GM21526 (cell line): Measurements from ENCODE around the gene ABHD15.
"Not testable (repeated sequence)": the region's sequence is repeated elsewhere in the genome, so short reads cannot be mapped to it uniquely, and the experiment has no call there.

Source experiments
- ATAC-seq: cut with Tn5 transposase; IDR thresholded peaks from one replicate; pipeline ENCODE4 v1.9.1; 2021; ENCODE audit warnings: moderate library complexity; ENCODE audit not compliant: unreplicated experiment, low FRiP score

The ABHD15 gene

GRCh38 chr17:29571883-29572681 lies 5.2 kb upstream of the ABHD15 start:
- ATAC-seq: no peak

DNA sequence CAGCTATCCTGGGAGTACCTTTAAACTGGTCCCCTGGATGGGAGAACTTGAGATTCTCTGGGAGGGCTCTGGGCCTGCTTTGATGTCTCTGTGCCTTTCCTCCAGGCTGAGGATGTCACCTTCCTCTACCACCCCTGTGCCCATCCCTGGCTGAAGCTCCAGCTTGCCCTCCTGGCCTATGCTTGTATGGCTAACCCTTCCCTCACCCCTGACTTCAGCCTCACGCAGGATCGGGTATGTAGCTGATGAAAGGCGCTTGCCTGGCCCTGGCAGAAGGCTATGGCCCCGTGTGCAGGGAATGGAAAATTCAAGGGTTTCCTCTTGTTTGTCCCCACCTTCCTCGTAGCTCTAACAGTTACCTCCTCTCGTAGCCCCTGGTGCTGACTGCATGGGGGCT lies 4.6 kb upstream of the ABHD15 start:
- ATAC-seq: no peak

DNA sequence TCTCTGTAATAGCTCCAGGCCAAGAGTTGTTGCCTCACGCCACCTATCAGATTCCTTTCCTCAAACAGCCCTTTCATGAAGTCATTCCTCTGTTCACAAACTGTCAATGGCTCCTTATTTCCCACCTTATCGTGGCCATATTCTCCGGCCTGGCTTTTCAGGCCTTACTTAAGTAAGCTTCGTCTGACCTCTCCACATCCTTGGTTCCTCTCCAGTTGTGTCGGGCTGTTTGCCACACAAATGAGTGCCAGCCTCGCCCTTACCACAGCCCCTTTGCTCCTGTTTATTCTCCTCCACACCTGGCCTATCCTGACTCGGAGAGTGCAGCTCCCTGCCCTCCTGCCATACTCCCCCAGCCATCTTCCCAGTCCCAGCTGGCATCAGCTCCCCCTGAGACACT lies 3.7 kb upstream of the ABHD15 start:
- no peak for ATAC-seq

- ATAC-seq: no peak
These were observed 2.6 kb upstream of the ABHD15 start for GRCh38 chr17:29569245-29569950.

- ATAC-seq: peak; percentile 33
These were observed 1.8 kb upstream of the ABHD15 start, which contains the start of gene TP53I13 for GRCh38 chr17:29568331-29569244. Gene TP53I13, plus strand, starts transcription at chr17:29568701. Its CDS starts 58 bp downstream, at chr17:29568759.

GRCh38 chr17:29567554-29568330 lies 905 bp upstream of the ABHD15 start:
- peak; percentile 37 for ATAC-seq

- no peak for ATAC-seq
These were observed 392 bp upstream of the ABHD15 start for GRCh38 chr17:29567304-29567553.

DNA sequence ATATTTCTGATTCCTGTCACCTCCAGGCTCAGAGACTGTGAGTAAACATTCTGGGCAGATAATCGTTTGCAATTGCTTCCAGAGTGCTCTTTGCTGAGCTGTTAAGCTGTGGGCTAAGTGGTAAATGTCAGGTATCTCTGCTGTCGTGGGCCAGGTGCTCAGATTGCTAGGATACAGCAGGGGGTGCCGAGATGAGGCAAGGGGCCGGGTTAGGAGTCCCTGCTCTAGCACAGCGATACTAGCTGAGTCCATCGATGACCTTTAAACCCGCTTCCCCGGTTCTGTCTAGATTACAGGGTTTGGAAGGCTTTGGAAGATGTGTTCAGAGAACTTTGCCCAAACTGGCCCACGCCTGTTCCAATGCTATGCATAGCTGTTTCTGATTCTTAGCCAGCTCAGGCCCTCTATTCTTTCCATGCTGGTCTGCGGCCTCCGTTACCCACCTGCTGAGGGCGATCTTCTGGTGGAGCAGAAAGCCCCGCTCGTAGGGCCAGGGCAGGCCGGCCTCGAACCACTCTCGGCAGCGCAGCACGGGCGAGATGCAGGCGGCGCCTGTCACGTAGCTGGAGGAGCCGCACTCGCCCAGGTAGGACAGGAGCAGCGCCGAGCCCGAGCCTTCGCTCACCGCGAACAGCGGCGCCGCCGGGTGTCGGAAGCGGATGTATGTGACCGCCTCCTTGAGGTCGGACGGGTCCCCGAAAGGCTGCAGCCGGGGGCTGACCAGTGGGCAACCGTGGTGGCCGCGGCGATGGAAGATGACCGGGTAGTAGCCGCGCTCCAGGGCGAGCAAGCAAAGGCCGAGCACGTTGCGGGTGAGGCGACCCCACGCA lies 979 bp downstream of the ABHD15 start:
- no peak for ATAC-seq

GRCh38 chr17:29563816-29564215 lies 3.0 kb downstream of the ABHD15 start:
- ATAC-seq: no peak

DNA sequence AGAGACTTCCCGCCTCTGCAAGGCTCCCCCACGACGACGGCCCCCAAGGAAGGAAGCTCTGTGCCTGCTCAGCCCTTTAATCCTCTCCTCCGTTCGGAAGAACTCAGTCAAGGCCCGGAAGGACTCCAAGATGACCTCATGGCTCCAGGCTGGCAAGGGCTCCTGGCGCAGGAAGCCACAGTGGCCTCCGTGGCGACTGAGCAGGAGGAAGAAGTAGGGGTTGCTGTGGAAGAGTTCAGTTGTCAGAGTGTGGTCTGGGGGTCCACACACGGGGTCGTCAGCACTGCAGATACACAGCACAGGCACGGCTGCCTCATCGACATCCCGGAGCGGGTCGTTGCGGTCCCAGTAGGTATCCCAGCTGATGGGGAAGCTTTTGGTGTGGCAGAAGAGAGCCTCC lies 4.2 kb downstream of the ABHD15 start:
- no peak for ATAC-seq

DNA sequence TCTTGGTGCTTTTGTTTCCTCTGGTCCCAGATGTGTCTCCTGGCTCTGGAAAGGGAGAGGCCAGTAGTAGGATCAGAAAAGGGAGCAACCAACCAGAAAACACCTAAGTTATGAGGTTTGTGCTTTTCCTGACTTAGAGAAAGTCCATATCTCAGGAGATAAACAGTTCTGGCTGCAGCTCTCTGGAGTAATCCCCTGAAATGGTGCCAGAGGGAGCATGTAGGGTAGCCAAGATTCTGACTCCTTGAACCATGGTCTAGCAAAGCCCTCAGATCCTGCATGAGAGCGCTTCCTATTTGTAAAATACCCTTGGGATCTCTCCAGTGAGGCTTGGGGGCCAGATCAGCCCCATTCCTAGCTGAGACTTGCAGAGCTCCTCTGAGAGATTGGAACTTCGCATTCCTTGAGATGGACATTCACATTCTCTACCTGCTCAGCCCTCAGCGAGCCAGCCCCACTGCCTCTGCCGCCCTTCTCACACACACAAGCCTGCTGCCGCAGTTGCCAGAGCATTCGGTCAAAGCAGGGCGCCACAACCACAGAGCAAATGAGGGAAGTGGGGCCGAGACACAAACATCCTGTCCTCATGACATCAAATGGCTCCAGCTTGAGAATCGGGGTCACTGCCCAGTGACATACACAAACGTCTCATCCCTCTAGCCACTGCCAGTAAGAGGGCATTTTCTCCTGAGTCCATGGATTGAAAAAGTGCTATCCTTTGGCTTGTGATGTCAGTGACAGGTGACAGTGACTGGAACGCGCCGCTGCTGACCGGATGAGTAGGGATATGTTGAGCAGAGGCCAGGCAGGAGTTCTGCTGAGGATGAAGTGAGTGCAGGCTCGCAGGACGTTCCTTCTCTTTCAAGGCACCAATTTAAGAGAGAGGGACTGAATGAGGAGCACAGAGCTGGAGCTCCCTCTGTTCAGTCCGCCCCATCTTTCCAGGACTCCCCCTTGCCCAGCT lies 5.0 kb downstream of the ABHD15 start:
- ATAC-seq: no peak

DNA sequence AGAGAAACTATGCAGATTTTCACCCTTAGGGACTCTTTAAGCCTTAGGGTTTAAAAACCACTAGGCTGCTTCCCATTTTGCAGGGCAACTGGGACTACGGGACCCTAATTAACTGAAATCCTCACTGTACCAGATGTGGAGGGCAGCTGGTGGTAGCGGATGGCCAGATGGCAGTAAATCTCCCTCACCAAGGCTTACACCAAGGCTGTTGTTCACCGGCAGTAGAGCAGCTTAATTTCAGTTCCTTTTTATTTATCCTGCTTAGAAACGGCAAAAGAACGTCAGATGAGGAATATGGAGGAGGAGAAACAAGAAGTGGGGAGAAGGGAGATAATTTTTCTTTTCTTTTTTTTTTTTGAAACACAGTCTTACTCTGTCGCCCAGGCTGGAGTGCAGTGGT lies 6.5 kb downstream of the ABHD15 start:
- ATAC-seq: no peak

- ATAC-seq: no peak
These were observed 7.2 kb downstream of the ABHD15 start for GRCh38 chr17:29559640-29560039.

DNA sequence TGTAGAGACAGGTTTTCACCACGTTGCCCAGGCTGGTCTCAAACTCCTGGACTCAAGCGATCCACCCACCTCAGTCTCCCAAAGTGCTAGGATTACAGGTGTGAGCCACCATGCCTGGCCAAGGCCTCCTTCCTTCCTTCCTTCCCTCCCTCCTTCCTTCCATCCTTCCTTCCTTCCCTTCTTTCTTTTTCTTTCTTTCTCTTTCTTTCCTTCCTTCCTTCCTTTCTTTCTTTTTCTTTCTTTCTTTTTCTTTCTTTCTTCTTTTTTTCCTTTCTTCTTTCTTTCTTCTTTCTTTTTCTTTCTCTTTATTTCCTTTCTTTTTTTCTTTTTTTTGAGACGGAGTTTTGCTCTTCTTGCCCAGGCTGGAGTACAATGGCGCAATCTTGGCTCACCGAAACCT lies 8.7 kb downstream of the ABHD15 start:
- ATAC-seq: not testable (repeated sequence)

DNA sequence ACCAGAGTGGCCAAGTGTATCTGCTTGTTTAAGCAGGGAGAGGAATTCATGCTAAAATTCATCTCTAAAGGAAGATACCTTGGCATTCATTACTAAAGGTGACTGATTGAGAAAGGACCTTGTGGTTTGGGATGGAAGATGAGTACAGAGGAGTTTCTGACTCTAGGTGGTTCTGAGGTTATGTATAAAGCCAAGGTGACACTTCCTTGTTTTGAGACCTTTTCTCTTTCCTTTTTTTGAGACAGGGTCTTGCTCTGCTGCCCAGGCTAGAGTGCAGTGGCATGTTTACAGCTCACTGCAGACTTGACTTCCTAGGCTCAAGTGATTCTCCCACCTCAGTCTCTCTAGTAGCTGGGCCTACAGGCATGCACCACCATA lies 9.1 kb downstream of the ABHD15 start:
- no peak for ATAC-seq

- ATAC-seq: no peak
These were observed 9.6 kb downstream of the ABHD15 start for GRCh38 chr17:29557085-29557738.

DNA sequence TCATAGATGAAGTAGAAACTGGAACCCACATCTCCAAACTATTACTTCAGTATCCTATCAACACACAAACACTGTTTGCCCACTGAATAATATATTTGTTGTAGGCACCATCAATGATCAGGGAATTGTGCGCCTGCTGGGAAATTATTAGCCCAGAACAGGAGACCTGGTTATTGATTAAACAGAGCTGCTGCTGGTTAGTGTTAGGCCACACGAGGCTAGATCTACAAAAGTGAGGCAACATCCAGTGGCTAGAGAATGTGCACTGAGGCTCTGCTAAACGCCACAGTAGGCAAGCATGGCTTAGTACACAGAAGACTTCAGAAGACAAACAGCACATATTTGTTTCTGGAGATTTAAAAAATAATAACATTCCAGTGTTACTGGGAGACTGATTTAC lies 11.0 kb downstream of the ABHD15 start:
- ATAC-seq: no peak
